Colonic mucosa (tissue), 4 donors: ENCODE measurements around the gene PPP2CA. TPM values are rescaled to one million over a fixed set of nuclear protein-coding genes. Genes with fewer than 3 reads are reported as not detected.

ENCODE experiments used
- DNase-seq: peaks from one replicate; pipeline ENCODE4 v3.0.0-alpha.2; 2020
- H3K27ac ChIP-seq: fragments of 200-600 bp; one replicate; pipeline ENCODE4 v1.8.0; 2021
- H3K27me3 ChIP-seq: fragments of 200-600 bp; one replicate; pipeline ENCODE4 v1.8.0; 2021
- H3K36me3 ChIP-seq: fragments of 200-600 bp; one replicate; pipeline ENCODE4 v1.8.0; 2021
- H3K4me1 ChIP-seq: fragments of 200-600 bp; one replicate; pipeline ENCODE4 v1.8.0; 2021; ENCODE audit warnings: mild to moderate bottlenecking
- H3K4me3 ChIP-seq: fragments of 200-600 bp; one replicate; pipeline ENCODE4 v1.8.0; 2021
- H3K9ac ChIP-seq, 2 donors: one replicate each; pipeline ENCODE4 v1.7.0; 2013; ENCODE audit warnings: control low read depth in 2 of 2, low read depth in 2 of 2, low read length in 2 of 2
- H3K9me3 ChIP-seq: fragments of 200-600 bp; one replicate; pipeline ENCODE4 v1.8.0; 2021
- CTCF ChIP-seq: fragments of 200-600 bp; IDR thresholded peaks from one replicate; pipeline ENCODE4 v1.8.0; 2022; ENCODE audit warnings: antibody characterized with exemption, mild to moderate bottlenecking
- intact Hi-C: fragments of 100-400 bp; cut with DNase I; formaldehyde crosslinking; loops from one replicate; pipeline ENCODE4 v1.14.1; 2022
- total RNA-seq, 2 donors: library from RNA; stranded (reverse); fragmentation: NEBNext Ultra II Directional in 1 of 2; extraction: Animal tissue kit (Norgen Biotek cat#: 25700) in 1 of 2; gene quantifications; one replicate each; pipeline ENCODE4 v1.2.1, GENCODE V29; 2021
- donor health status: healthy.
- donor health status: DM: no; HTN: no; CAD: no.
- donor health status: DM: no; HTN: no; CAD: no.

Gene PPP2CA
- total RNA-seq, 2 donors from 2014 or later, result 147 to 150 TPM

- peak overlapping the region; percentile 98 for H3K27ac ChIP-seq
- no peak for DNase-seq
- no peak overlapping the region for H3K4me3 ChIP-seq
- H3K9ac ChIP-seq, result peak overlapping the region in 1 of 2 donors; percentile 97
- H3K9me3 ChIP-seq, result no peaks in the 10 kb centered on the region
- intact Hi-C loops, result no loop called here
- H3K27me3 ChIP-seq, result no peaks in the 10 kb centered on the region
- H3K36me3 ChIP-seq, result no peaks in the 10 kb centered on the region
- TF ChIP-seq CTCF, result no peak
- peaks cover 3% of the 10 kb centered on the region for H3K4me1 ChIP-seq
These were observed 47.8 kb downstream of the PPP2CA start for GRCh38 chr5:134178096-134178419.

GRCh38 chr5:134177369-134178095 lies 48.3 kb downstream of the PPP2CA start:
- no peak for TF ChIP-seq CTCF
- no peaks in the 10 kb centered on the region for H3K27me3 ChIP-seq
- intact Hi-C loops, result no loop called here

GRCh38 chr5:134176511-134177368 lies 49.1 kb downstream of the PPP2CA start, which contains the start of gene SKP1:
TSS of gene SKP1 (minus strand) at chr5:134176950. CDS start at chr5:134174022, 2,928 bp downstream.
- Histone ChIP-seq H3K9me3 (no peaks in the 10 kb centered on the region), H3K27ac (peak within 1 kb of the TSS; percentile 98), H3K9ac (peak within 1 kb of the TSS; percentile 97 to 100), H3K4me1 (peaks cover 3% of the 10 kb centered on the region), H3K4me3 (peak within 1 kb of the TSS; percentile 93), H3K36me3 (no peaks in the 10 kb centered on the region), H3K27me3 (no peaks in the 10 kb centered on the region)
- intact Hi-C loops, result no loop called here
- TF ChIP-seq CTCF, result no peak
- DNase-seq, result peak; percentile 87

More at GRCh38 chr5:134177369-134178095, 48.3 kb downstream of the PPP2CA start:
- peak; percentile 88 for DNase-seq
- Histone ChIP-seq H3K27ac (peak overlapping the region; percentile 98), H3K4me1 (peaks cover 3% of the 10 kb centered on the region), H3K9me3 (no peaks in the 10 kb centered on the region), H3K9ac (peak overlapping the region; percentile 97 to 100), H3K4me3 (peak overlapping the region; percentile 93), H3K36me3 (no peaks in the 10 kb centered on the region)

- H3K4me3 ChIP-seq, result peak overlapping the region; percentile 93
- H3K27ac ChIP-seq, result peak overlapping the region; percentile 98
- peak overlapping the region; percentile 97 to 100 for H3K9ac ChIP-seq
- intact Hi-C loops, result no loop called here
- no peaks in the 10 kb centered on the region for H3K9me3 ChIP-seq
- no peaks in the 10 kb centered on the region for H3K27me3 ChIP-seq
- peaks cover 3% of the 10 kb centered on the region for H3K4me1 ChIP-seq
- peak; percentile 32 for DNase-seq
- H3K36me3 ChIP-seq, result no peaks in the 10 kb centered on the region
- no peak for TF ChIP-seq CTCF
These were observed 49.9 kb downstream of the PPP2CA start for GRCh38 chr5:134175921-134176510.
